GM18858 (cell line): ENCODE results near the gene SRD5A1.

ENCODE experiments used
- ATAC-seq: cut with Tn5 transposase; IDR thresholded peaks from one replicate; pipeline ENCODE4 v1.9.1; 2021; ENCODE audit not compliant: unreplicated experiment

The SRD5A1 gene

DNA sequence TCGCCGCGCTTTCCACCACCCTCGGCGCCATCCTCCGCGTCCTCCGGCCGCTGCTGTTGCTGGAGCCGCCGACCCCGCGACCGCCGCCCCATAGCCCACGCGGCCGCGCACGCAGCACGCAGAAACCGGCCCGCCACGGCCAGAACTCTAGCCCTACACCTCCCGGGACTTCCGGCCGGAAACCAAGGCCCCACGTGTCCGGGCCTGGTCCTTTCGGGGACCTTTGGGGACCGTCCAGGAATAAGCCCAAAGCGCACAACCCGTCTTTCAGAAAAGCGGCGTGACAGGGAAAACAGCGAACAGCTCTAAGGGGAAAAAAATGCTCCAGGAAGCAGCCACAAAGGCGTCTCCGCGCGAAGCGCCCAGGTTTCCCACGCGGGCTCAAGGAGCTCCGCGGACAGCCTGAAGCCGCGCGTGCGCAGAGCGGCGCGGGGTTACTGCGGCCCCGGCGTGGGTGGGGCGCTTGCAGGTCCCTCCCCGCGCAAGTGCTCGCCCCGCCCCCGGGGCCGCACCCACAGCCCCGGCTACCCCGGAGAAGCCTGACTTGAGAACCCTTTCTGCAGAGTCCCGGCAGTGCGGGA lies at the start of gene SRD5A1, which contains the start of gene NSUN2:
Gene SRD5A1, plus strand, starts transcription at position 553 of the 581 bp plus-strand sequence. CDS start 137 bp downstream, outside the sequence.
Gene NSUN2, minus strand, starts transcription at position 157 of the 581 bp plus-strand sequence. Its CDS starts 65 bp downstream, at position 92.
- peak; percentile 79 for ATAC-seq

GRCh38 chr5:6584101-6584645 lies 49.1 kb upstream of the SRD5A1 start:
- ATAC-seq = no peak

GRCh38 chr5:6584727-6585126 lies 48.5 kb upstream of the SRD5A1 start:
- no peak for ATAC-seq

GRCh38 chr5:6585168-6585567 lies 48.1 kb upstream of the SRD5A1 start:
- no peak for ATAC-seq

GRCh38 chr5:6585939-6586646 lies 47.1 kb upstream of the SRD5A1 start:
- ATAC-seq = no peak

GRCh38 chr5:6586647-6587042 lies 46.6 kb upstream of the SRD5A1 start:
- ATAC-seq = no peak

DNA sequence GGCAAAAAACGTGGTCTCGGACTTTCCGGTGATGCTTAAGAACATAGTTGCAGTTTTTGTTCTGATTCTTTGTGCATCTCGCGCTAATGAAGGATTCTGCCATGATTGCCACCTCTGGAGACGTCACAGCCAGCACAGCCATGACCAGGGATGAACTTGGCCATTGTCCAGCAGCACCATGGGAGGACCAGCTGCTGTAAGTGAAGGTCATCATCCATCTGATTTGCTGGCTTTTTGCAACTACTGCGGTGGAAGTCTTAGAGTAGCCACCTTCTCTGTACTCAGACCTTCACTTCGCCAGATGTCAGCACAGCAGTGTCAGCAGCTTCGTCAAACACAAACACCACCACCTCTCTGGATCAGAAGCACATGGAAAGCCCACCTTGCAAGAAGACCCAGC lies 46.1 kb upstream of the SRD5A1 start:
- no peak for ATAC-seq

DNA sequence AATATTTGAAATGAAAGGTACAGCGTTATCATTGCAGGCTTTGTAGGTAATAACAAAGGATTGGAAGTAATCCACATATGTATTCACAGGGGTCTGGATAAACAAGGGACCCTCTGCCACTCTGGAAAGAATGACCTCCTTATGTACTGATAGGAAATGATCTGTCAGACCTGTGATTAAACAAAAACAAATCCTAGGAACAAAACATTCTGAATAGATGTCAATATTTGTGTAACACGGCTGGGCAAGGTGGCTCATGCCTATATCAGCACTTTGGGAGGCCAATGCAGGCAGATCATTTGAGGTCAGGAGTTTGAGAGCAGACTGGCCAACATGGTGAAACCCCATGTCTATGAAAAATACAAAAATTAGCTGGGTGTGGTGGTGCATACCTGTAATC lies 42.7 kb upstream of the SRD5A1 start:
- no peak for ATAC-seq

DNA sequence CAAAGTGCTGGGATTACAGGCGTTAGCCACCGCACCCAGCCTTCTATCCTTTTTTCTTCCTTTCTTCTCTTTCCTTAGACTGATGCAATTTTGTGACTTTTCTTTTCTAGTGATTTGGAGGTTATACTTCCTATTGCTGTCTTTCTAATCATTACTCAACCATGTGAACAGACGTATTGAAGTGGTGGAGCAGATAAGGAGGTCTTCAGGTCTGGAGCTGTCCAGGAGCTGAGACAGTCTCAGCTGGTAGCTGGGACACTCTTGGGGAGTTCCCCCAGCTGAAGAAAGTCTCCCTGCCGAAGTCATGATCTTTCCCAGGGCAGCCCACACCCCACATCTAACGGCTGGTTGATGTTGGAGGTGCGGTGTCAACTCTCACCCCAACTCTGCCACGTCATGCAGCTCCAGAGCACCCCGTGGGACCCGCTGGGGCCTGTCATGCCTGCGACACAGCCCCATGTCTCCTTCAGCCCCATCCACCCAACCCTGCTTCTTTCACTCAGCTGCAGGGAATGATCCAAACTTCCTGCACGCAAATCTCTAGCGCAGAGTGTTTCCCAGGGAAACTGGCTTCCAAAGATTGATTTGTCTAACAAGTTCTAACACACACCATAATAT lies 41.5 kb upstream of the SRD5A1 start:
- no peak for ATAC-seq

GRCh38 chr5:6592601-6593000 lies 40.6 kb upstream of the SRD5A1 start:
- no peak for ATAC-seq

DNA sequence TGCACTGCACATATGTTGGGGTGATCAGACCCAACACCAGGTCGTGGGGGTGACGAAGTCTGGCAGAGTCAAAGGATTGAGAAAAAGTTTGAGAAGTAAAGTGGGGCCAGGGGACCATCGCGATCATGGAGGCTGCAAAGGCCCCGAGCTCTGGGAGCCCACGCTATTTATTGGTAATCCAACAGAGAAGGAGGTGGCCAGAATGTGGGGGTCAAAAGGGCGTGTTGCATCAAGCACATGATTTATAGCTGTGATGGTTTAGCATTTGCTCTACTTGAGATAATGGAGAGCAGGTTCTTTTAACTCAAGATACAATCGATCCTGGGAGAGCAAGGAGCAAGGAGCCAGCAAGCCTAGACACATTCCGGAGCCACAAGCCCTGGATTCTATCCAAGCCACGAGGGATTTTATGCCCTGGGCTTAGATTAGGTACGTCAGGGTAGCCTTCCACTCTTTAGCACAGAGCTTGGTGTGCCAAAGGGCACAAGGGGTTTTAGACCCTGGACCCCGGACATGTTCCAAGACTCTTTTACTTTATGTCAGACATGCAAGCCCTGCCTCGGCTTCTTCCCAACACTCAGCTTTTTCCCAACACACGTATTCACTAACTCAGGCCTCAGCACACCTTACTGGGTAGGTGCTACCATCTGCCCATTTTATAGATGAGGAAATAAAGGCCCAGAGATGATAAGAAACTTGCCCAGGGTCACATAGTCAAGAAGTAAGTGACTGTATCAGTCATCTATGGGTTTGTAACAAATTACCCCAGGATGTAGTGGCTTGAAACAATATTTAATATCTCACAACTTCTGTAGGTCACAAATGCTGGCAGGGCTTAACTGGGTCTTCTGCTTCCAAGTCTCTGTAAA lies 39.9 kb upstream of the SRD5A1 start:
- no peak for ATAC-seq

DNA sequence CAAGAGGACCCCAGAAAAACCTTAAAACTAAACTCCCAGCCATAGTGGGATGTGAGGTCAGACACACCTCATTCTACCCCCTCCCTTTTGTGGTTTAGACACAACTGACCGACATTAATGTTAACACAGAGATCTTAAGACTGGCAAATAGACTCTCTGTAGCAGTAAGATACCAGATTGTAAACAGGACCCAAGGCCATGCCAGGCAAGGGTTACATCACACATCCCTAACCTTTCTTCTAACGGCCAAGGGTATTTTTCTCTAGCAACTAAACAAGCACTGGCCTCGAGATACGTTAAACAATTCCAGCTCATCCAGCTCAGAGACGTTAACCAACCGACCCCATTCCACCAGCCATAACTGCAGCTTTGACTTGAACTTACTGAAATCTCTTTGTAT lies 39.2 kb upstream of the SRD5A1 start:
- ATAC-seq = no peak

DNA sequence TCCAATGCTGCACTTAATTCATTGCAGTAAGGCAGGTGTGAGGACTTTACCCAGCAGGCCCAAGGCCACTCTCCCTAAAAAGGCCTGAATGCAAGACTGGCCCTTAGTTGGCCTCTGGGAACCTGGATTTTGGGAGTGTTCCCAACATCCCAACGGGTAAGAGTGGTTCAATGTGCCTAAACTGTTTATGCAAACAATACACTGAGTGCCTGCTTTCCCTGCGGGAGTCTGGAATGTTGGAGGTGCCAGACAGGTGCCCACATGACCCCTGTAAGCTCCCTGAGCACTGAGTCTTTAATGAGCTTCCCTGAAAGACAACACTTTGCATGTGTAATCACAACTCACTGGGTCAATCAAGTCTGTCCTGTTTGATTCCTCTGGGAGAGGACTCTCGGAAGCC lies 37.8 kb upstream of the SRD5A1 start:
- no peak for ATAC-seq

GRCh38 chr5:6596388-6596787 lies 36.9 kb upstream of the SRD5A1 start:
- no peak for ATAC-seq

DNA sequence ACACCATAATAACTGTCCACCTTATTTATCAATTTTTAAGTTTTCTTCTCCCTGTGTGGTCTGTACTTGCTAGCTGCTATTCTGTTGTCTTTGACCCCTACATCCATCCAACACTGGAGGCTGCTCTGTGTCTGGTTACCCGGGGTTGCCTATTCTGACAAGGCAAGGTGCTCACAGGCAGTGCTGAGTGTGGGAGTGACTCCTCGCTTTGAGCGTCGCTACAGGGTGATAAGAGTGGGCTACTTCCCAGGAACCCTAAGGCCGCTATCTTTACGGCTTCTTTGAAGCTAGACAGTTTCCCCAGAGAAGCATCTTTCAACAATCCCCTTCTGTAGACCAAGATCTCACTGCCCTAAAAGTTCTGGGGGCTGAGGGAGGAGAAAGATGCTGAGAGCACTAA lies 35.7 kb upstream of the SRD5A1 start:
- no peak for ATAC-seq

DNA sequence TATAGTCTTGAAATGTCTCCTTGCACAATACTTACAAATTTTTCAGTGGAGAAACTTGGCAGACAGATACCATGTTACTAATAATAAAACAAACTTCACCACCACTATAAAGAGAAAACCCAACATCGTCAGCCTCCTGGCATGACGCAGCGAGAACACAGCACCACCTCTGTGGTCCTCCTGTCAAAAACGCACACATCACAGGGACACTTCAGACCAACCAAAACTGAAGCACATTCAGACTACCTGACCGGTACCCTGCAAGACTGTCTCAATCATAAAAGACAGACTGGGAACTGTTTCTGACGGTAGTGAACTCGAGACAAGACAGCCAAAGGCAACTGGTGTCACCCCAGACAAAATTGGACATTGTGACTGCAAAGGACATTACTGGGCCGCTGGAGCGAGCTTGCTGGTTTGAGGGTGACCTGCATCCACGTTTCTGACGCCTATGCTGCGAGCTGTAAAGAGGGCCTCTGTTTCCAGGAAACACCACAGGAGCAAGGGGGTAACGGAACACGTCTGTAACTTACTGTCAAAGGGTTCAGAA lies 34.8 kb upstream of the SRD5A1 start:
- ATAC-seq = no peak

- no peak for ATAC-seq
Measured at GRCh38 chr5:6599739-6600138, 33.5 kb upstream of the SRD5A1 start.

DNA sequence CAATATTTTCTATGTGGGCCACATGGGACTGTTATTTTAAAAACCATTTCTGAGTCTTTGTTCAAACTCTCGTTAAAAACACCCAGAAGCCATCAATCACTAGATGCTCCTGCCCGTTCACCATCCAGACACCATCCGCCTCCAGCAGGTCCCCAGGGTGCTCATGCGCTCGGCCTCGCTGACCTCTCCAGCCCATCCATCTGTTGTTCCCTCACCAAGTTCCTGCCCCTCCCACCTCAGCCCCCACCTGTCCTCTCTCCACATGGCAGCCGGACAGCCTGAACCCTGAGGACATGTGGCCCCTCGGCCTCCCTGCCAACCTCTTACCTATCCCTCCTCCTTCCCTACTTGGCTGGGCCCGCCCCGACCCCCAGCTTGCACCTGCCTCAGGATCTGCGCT lies 32.0 kb upstream of the SRD5A1 start:
- ATAC-seq = no peak

DNA sequence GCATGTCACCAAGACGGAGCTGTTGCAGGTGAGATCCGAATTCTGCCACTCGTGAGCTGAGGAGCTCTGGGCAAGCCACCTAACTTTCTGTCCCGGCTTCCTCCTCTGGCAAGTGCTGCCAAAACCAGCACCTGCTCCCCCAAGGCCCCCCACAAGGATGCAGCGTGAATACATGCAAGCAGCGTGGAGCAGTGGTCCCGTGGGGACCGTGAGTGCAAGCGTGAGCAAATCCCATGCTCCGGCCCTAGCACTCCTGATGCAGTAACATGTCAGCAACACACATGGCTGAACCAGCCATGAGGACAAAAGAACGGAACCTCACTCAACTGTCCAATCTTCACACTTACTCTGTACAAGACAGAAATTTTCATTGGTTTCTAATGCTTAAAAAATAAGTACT lies 31.4 kb upstream of the SRD5A1 start:
- no peak for ATAC-seq

GRCh38 chr5:6602441-6602840 lies 30.8 kb upstream of the SRD5A1 start:
- ATAC-seq = no peak

DNA sequence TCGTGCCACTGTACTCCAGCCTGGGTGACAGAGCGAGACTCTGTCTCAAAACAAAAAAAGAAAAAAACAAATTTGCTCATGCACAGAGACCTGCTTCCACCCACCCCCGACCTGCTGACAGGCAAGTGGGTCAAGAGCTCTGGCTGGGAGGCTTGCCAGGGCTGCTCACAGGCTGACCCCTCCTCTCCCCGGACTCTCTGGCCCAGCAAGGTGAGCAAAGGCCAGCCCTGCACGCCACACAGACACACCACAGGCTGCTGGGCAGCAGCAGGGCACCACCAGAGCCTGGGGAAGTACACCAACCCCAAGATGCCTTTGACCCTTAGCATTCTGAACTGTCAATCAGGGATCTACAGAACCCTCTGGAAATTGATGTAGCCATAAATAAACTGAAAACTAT lies 29.6 kb upstream of the SRD5A1 start:
- ATAC-seq = no peak
